BE2C (cell line): Measurements from ENCODE around the gene FAM50A.

Source experiments
- DNase-seq: peaks from one replicate; pipeline ENCODE4 v3.0.0-alpha.2; 2020
- H3K27me3 ChIP-seq: fragments of 250-450 bp; sonication (Bioruptor Pico); 2 replicates; pipeline ENCODE4 v1.5.1; 2020; ENCODE audit warnings: mild to moderate bottlenecking
- H3K36me3 ChIP-seq: fragments of 250-450 bp; sonication (Bioruptor Pico); 2 replicates; pipeline ENCODE4 v1.5.1; 2020; ENCODE audit warnings: mild to moderate bottlenecking
- H3K4me1 ChIP-seq: fragments of 250-450 bp; sonication (Bioruptor Pico); 2 replicates; pipeline ENCODE4 v1.5.1; 2020
- H3K4me3 ChIP-seq: 2 replicates; pipeline ENCODE4 v1.5.1; 2011; ENCODE audit warnings: low read depth, low read length
- H3K9me3 ChIP-seq: fragments of 250-450 bp; sonication (Bioruptor Pico); 2 replicates; pipeline ENCODE4 v1.5.1; 2020
- CTCF ChIP-seq: IDR thresholded peaks from 2 replicates; pipeline ENCODE4 v1.5.1; 2012; ENCODE audit warnings: mild to moderate bottlenecking, low read depth, low read length

FAM50A gene

GRCh38 chrX:154413142-154413541 is 30.8 kb upstream of the FAM50A start:
- Histone ChIP-seq H3K36me3 (no peaks in the 10 kb centered on the region), H3K9me3 (no peaks in the 10 kb centered on the region), H3K4me3 (no peak overlapping the region), H3K4me1 (peaks cover 3% of the 10 kb centered on the region; the same call in 1 of the 2 replicates), H3K27me3 (no peaks in the 10 kb centered on the region)
- DNase-seq = no peak
- TF ChIP-seq CTCF = no peak

- peak; percentile 80 for DNase-seq
- TF ChIP-seq CTCF = no peak
- H3K27me3 ChIP-seq = no peaks in the 10 kb centered on the region
- no peaks in the 10 kb centered on the region for H3K36me3 ChIP-seq
- no peak overlapping the region for H3K4me3 ChIP-seq
- H3K4me1 ChIP-seq = peaks cover 8% of the 10 kb centered on the region
- no peaks in the 10 kb centered on the region for H3K9me3 ChIP-seq
Measured at GRCh38 chrX:154417157-154417556, 26.8 kb upstream of the FAM50A start.

- no peak for DNase-seq
- no peak overlapping the region for H3K4me3 ChIP-seq
- H3K36me3 ChIP-seq = no peaks in the 10 kb centered on the region
- no peak for TF ChIP-seq CTCF
- H3K9me3 ChIP-seq = no peaks in the 10 kb centered on the region
- no peaks in the 10 kb centered on the region for H3K27me3 ChIP-seq
- H3K4me1 ChIP-seq = peaks cover 8% of the 10 kb centered on the region
Measured at GRCh38 chrX:154419189-154419588, 24.8 kb upstream of the FAM50A start.

DNA sequence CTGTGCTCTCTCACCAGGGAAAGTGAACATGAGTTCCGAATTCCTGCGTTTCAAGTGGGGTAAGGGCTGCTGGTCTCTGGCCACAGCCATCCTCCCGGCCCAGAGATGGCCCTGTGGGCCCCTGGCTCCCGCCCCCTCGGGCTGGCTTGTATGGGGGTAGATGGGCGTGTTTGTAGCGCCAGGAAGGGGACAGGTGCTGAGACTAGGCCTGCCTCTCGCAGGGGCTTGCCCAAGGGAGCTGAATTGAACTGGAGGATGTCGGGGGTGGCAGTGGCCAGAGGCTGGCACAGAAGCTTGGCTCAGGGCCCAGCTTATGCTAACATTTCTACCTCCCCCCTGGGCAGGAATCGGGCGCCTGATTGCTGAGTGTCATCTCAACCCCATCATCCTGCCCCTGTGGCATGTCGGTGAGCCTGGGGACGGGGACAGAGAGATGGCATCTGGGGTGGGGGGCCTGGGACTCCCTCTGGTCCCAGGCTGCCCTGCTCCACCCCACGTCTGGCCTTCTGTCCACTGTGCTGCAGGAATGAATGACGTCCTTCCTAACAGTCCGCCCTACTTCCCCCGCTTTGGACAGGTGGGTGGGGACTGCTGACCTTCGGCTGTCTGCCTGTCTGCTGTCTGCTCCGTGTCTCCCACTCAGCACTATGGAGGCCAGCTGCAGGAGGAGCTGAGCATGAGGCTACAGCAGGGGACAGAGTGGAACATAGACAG is 24.1 kb upstream of the FAM50A start:
- no peak for TF ChIP-seq CTCF
- no peak for DNase-seq
- peaks cover 8% of the 10 kb centered on the region for H3K4me1 ChIP-seq
- no peaks in the 10 kb centered on the region for H3K36me3 ChIP-seq
- H3K27me3 ChIP-seq = no peaks in the 10 kb centered on the region
- no peaks in the 10 kb centered on the region for H3K9me3 ChIP-seq
- H3K4me3 ChIP-seq = no peak overlapping the region

- H3K27me3 ChIP-seq = no peaks in the 10 kb centered on the region
- H3K36me3 ChIP-seq = no peaks in the 10 kb centered on the region
- H3K4me1 ChIP-seq = peaks cover 8% of the 10 kb centered on the region
- no peak overlapping the region for H3K4me3 ChIP-seq
- TF ChIP-seq CTCF = no peak
- DNase-seq = no peak
- no peaks in the 10 kb centered on the region for H3K9me3 ChIP-seq
Measured at GRCh38 chrX:154420402-154420756, 23.6 kb upstream of the FAM50A start.

GRCh38 chrX:154426916-154427770 is 16.8 kb upstream of the FAM50A start:
- Histone ChIP-seq H3K4me1 (no peaks in the 10 kb centered on the region), H3K9me3 (no peaks in the 10 kb centered on the region), H3K36me3 (0 out of 2 replicates have a peak, but pooled peaks cover under 1% of the 10 kb centered on the region), H3K27me3 (no peaks in the 10 kb centered on the region), H3K4me3 (no peak overlapping the region)
- DNase-seq = no peak
- TF ChIP-seq CTCF = no peak
